ENCODE measurements around the gene SLC13A3.
A peak's percentile ranks its signal among the peaks of the same experiment; 100 is the strongest.

Gene SLC13A3

GRCh38 chr20:46575937-46576461, 75.3 kb downstream of the SLC13A3 start:
- no peak for DNase-seq (ENCODE audit: low spot score)

- no peak for DNase-seq (ENCODE audit: low spot score)
Measured at GRCh38 chr20:46575394-46575793, 75.9 kb downstream of the SLC13A3 start.

GRCh38 chr20:46573788-46574584, 77.3 kb downstream of the SLC13A3 start:
- peak; percentile 56 for DNase-seq (ENCODE audit: low spot score)

- no peak for DNase-seq (ENCODE audit: low spot score)
Measured at GRCh38 chr20:46573234-46573633, 78.0 kb downstream of the SLC13A3 start.

- DNase-seq (ENCODE audit: low spot score) = no peak
Measured at GRCh38 chr20:46572790-46573189, 78.5 kb downstream of the SLC13A3 start.

- DNase-seq (ENCODE audit: low spot score) = no peak
Measured at GRCh38 chr20:46572153-46572552, 79.1 kb downstream of the SLC13A3 start.

- DNase-seq (ENCODE audit: low spot score) = no peak
Measured at GRCh38 chr20:46571418-46571817, 79.8 kb downstream of the SLC13A3 start.

- DNase-seq (ENCODE audit: low spot score) = no peak
Measured at GRCh38 chr20:46570956-46571355, 80.3 kb downstream of the SLC13A3 start.

GRCh38 chr20:46569961-46570360, 81.3 kb downstream of the SLC13A3 start:
- DNase-seq (ENCODE audit: low spot score) = no peak

GRCh38 chr20:46568570-46569129, 82.6 kb downstream of the SLC13A3 start:
- no peak for DNase-seq (ENCODE audit: low spot score)

GRCh38 chr20:46566125-46566524, 85.1 kb downstream of the SLC13A3 start:
- no peak for DNase-seq (ENCODE audit: low spot score)

- DNase-seq (ENCODE audit: low spot score) = no peak
Measured at GRCh38 chr20:46564241-46564957, 86.9 kb downstream of the SLC13A3 start.

GRCh38 chr20:46563860-46564221, 87.4 kb downstream of the SLC13A3 start:
- DNase-seq (ENCODE audit: low spot score) = no peak

GRCh38 chr20:46563170-46563859, 87.9 kb downstream of the SLC13A3 start:
- DNase-seq (ENCODE audit: low spot score) = no peak

- DNase-seq (ENCODE audit: low spot score) = peak; percentile 83
Measured at GRCh38 chr20:46562373-46563169, 88.7 kb downstream of the SLC13A3 start.

- no peak for DNase-seq (ENCODE audit: low spot score)
Measured at GRCh38 chr20:46562009-46562372, 89.3 kb downstream of the SLC13A3 start.

- no peak for DNase-seq (ENCODE audit: low spot score)
Measured at GRCh38 chr20:46559685-46560440, 91.4 kb downstream of the SLC13A3 start.

GRCh38 chr20:46559001-46559400, 92.3 kb downstream of the SLC13A3 start:
- DNase-seq (ENCODE audit: low spot score) = no peak

GRCh38 chr20:46558511-46558959, 92.7 kb downstream of the SLC13A3 start:
- no peak for DNase-seq (ENCODE audit: low spot score)

- DNase-seq (ENCODE audit: low spot score) = no peak
Measured at GRCh38 chr20:46557231-46557956, 93.9 kb downstream of the SLC13A3 start.

Data from D341Med (cell line).